CD4-positive, CD25-positive, alpha-beta regulatory T cell (primary cell): ENCODE results near the gene CREB5. TPM values are rescaled to one million over a fixed set of nuclear protein-coding genes. Genes with fewer than 3 reads are reported as not detected.

Experiments used
- ATAC-seq, 2 donors: fragments of 150-1000 bp; cut with Tn5 transposase; one replicate each; pipeline ENCODE4 v1.10.0; 2021; ENCODE audit warnings: low read depth in 2 of 2, moderate number of reproducible peaks in 2 of 2, moderate library complexity in 1 of 2
- DNase-seq, 3 donors: peaks; one replicate each; pipeline versions ENCODE4 v3.0.0 to v3.0.0-alpha.2; 2012 to 2022; ENCODE audit warnings: mixed read lengths in 1 of 3
- H3K27ac ChIP-seq: one replicate; pipeline ENCODE4 v1.7.0; 2013; ENCODE audit warnings: mild to moderate bottlenecking, low read length; ENCODE audit not compliant: insufficient read depth, poor library complexity, severe bottlenecking
- H3K27me3 ChIP-seq: one replicate; pipeline ENCODE4 v1.7.0; 2013; ENCODE audit warnings: low read length; ENCODE audit not compliant: control insufficient read depth, insufficient read depth
- H3K36me3 ChIP-seq: one replicate; pipeline ENCODE4 v1.7.0; 2013; ENCODE audit warnings: mild to moderate bottlenecking, low read length, moderate library complexity; ENCODE audit not compliant: control insufficient read depth, insufficient read depth
- H3K4me1 ChIP-seq: 2 replicates; pipeline ENCODE4 v1.7.0; 2013; ENCODE audit warnings: mild to moderate bottlenecking, low read length; ENCODE audit not compliant: insufficient read depth, control insufficient read depth, poor library complexity, severe bottlenecking
- H3K4me3 ChIP-seq: one replicate; pipeline ENCODE4 v1.7.0; 2013; ENCODE audit warnings: low read depth, mild to moderate bottlenecking, low read length, moderate library complexity
- H3K9me3 ChIP-seq, 2 experiments: 1 replicate in 1 of 2; 2 replicates in 1 of 2; pipeline ENCODE4 v1.7.0; 2013; ENCODE audit warnings: low read length in 2 of 2, mild to moderate bottlenecking in 1 of 2, moderate library complexity in 1 of 2; ENCODE audit not compliant: control insufficient read depth in 2 of 2
- H3K27ac Mint-ChIP-seq, 3 donors: one replicate each; pipeline ENCODE4 v1.8.0; 2020 to 2022; ENCODE audit warnings: mild to moderate bottlenecking in 3 of 3, mixed read lengths in 3 of 3, moderate library complexity in 2 of 3
- H3K27me3 Mint-ChIP-seq: one replicate; pipeline ENCODE4 v1.8.0; 2022; ENCODE audit warnings: mild to moderate bottlenecking, mixed read lengths
- H3K36me3 Mint-ChIP-seq: one replicate; pipeline ENCODE4 v1.8.0; 2020; ENCODE audit warnings: mixed read lengths
- H3K4me1 Mint-ChIP-seq, 4 donors: one replicate each; pipeline ENCODE4 v1.8.0; 2020 to 2022; ENCODE audit warnings: mixed read lengths in 4 of 4, mild to moderate bottlenecking in 1 of 4
- H3K4me3 Mint-ChIP-seq, 4 donors: one replicate each; pipeline ENCODE4 v1.8.0; 2020 to 2022; ENCODE audit warnings: mild to moderate bottlenecking in 4 of 4, mixed read lengths in 4 of 4, moderate library complexity in 3 of 4
- H3K9me3 Mint-ChIP-seq, 7 donors: one replicate each; pipeline ENCODE4 v1.8.0; 2020 to 2022; ENCODE audit warnings: mixed read lengths in 7 of 7, mild to moderate bottlenecking in 3 of 7, moderate library complexity in 2 of 7
- polyA plus RNA-seq, 4 donors: library from polyadenylated mRNA; unstranded; fragments of 300-500 nt; fragmentation: Illumina TruSeq; gene quantifications; one replicate each; pipeline ENCODE4 v1.2.3, GENCODE V29; 2021
- total RNA-seq: library from RNA; stranded (reverse); gene quantifications from one replicate; pipeline ENCODE4 v1.2.3, GENCODE V29; 2022

CREB5 gene
- total and polyA plus RNA-seq, 5 donors from 2014 or later: 1.3 TPM; not detected in 4

GRCh38 chr7:28868712-28869111 is 456.4 kb downstream of the CREB5 start:
- Mint-ChIP-seq H3K27ac (no peak overlapping the region), H3K4me3 (no peak overlapping the region), H3K27me3 (peaks cover 11% of the 10 kb centered on the region), H3K4me1 (no peaks in the 10 kb centered on the region), H3K9me3 (no peaks in the 10 kb centered on the region), H3K36me3 (no peaks in the 10 kb centered on the region)
- ATAC-seq (no peak), DNase-seq (no peak)
- Histone ChIP-seq H3K27ac (no peak overlapping the region), H3K36me3 (no peaks in the 10 kb centered on the region), H3K4me3 (no peak overlapping the region), H3K27me3 (no peaks in the 10 kb centered on the region), H3K4me1 (no peaks in the 10 kb centered on the region), H3K9me3 (no peaks in the 10 kb centered on the region)

GRCh38 chr7:28871077-28871476 is 458.8 kb downstream of the CREB5 start:
- Histone ChIP-seq H3K36me3 (no peaks in the 10 kb centered on the region), H3K27me3 (no peaks in the 10 kb centered on the region), H3K27ac (no peak overlapping the region), H3K4me1 (no peaks in the 10 kb centered on the region), H3K4me3 (no peak overlapping the region), H3K9me3 (no peaks in the 10 kb centered on the region)
- H3K9me3 Mint-ChIP-seq: peaks cover 0 to 2% (median 0%) of the 10 kb centered on the region in 7 donors
- no peak for DNase-seq
- H3K36me3 Mint-ChIP-seq: no peaks in the 10 kb centered on the region
- peaks cover 11% of the 10 kb centered on the region for H3K27me3 Mint-ChIP-seq
- no peaks in the 10 kb centered on the region for H3K4me1 Mint-ChIP-seq
- H3K27ac Mint-ChIP-seq: no peak overlapping the region
- no peak for ATAC-seq
- H3K4me3 Mint-ChIP-seq: no peak overlapping the region

- peak overlapping the region in 1 of 3 donors; percentile 14 for H3K27ac Mint-ChIP-seq
- H3K27me3 Mint-ChIP-seq: peaks cover 11% of the 10 kb centered on the region
- H3K9me3 Mint-ChIP-seq: peaks cover 0 to 2% (median 0%) of the 10 kb centered on the region in 7 donors
- no peaks in the 10 kb centered on the region for H3K4me1 ChIP-seq
- no peak overlapping the region for H3K27ac ChIP-seq
- no peaks in the 10 kb centered on the region for H3K36me3 Mint-ChIP-seq
- no peaks in the 10 kb centered on the region for H3K27me3 ChIP-seq
- H3K36me3 ChIP-seq: no peaks in the 10 kb centered on the region
- no peak overlapping the region for H3K4me3 ChIP-seq
- no peak for DNase-seq
- H3K4me1 Mint-ChIP-seq: no peaks in the 10 kb centered on the region
- no peak overlapping the region for H3K4me3 Mint-ChIP-seq
- ATAC-seq: no peak
- H3K9me3 ChIP-seq: no peaks in the 10 kb centered on the region
Measured at GRCh38 chr7:28871631-28872030, 459.3 kb downstream of the CREB5 start.

GRCh38 chr7:28872226-28872625 is 459.9 kb downstream of the CREB5 start:
- peaks cover 0 to 3% (median 0%) of the 10 kb centered on the region in 7 donors for H3K9me3 Mint-ChIP-seq
- H3K36me3 Mint-ChIP-seq: no peaks in the 10 kb centered on the region
- H3K4me1 Mint-ChIP-seq: no peaks in the 10 kb centered on the region
- no peak overlapping the region for H3K4me3 ChIP-seq
- no peaks in the 10 kb centered on the region for H3K9me3 ChIP-seq
- H3K4me1 ChIP-seq: no peaks in the 10 kb centered on the region
- no peaks in the 10 kb centered on the region for H3K27me3 ChIP-seq
- no peaks in the 10 kb centered on the region for H3K36me3 ChIP-seq
- H3K27ac Mint-ChIP-seq: peak overlapping the region in 1 of 3 donors; percentile 14
- no peak for DNase-seq
- no peak overlapping the region for H3K27ac ChIP-seq
- no peak overlapping the region for H3K4me3 Mint-ChIP-seq
- no peak for ATAC-seq
- H3K27me3 Mint-ChIP-seq: peaks cover 11% of the 10 kb centered on the region

GRCh38 chr7:28873365-28873764 is 461.0 kb downstream of the CREB5 start:
- ATAC-seq (no peak), DNase-seq (no peak)
- Histone ChIP-seq H3K4me3 (no peak overlapping the region), H3K36me3 (no peaks in the 10 kb centered on the region), H3K27me3 (no peaks in the 10 kb centered on the region), H3K9me3 (no peaks in the 10 kb centered on the region), H3K4me1 (no peaks in the 10 kb centered on the region), H3K27ac (no peak overlapping the region)
- no peak overlapping the region for H3K27ac Mint-ChIP-seq
- no peaks in the 10 kb centered on the region for H3K4me1 Mint-ChIP-seq
- peaks cover 16% of the 10 kb centered on the region for H3K27me3 Mint-ChIP-seq
- no peaks in the 10 kb centered on the region for H3K36me3 Mint-ChIP-seq
- peaks cover 0 to 3% (median 0%) of the 10 kb centered on the region in 7 donors for H3K9me3 Mint-ChIP-seq
- H3K4me3 Mint-ChIP-seq: no peak overlapping the region

- Histone ChIP-seq H3K27ac (no peak overlapping the region), H3K27me3 (no peaks in the 10 kb centered on the region), H3K9me3 (no peaks in the 10 kb centered on the region), H3K4me1 (no peaks in the 10 kb centered on the region), H3K4me3 (no peak overlapping the region), H3K36me3 (no peaks in the 10 kb centered on the region)
- no peaks in the 10 kb centered on the region for H3K36me3 Mint-ChIP-seq
- peaks cover 16% of the 10 kb centered on the region for H3K27me3 Mint-ChIP-seq
- no peak overlapping the region for H3K27ac Mint-ChIP-seq
- peaks cover 0 to 3% (median 0%) of the 10 kb centered on the region in 7 donors for H3K9me3 Mint-ChIP-seq
- no peak overlapping the region for H3K4me3 Mint-ChIP-seq
- H3K4me1 Mint-ChIP-seq: no peaks in the 10 kb centered on the region
- DNase-seq: no peak
- ATAC-seq: no peak
Measured at GRCh38 chr7:28874001-28874400, 461.7 kb downstream of the CREB5 start.

Other genes starting within 250 kb of the CREB5 start
- gene JAZF1, start 231.7 kb upstream of the CREB5 start, total RNA-seq: 30.7 TPM
- gene JAZF1, start 231.7 kb upstream of the CREB5 start, polyA plus RNA-seq: 10 to 100 TPM in 1 of 4 donors, 1 to 10 TPM in 3; 6.4 to 13.3 (median 7.5) TPM